Muscle of back (tissue), 13 donors: ENCODE measurements around the gene SKIDA1. TPM values are rescaled to one million over a fixed set of nuclear protein-coding genes. Genes with fewer than 3 reads are reported as not detected.
A peak's percentile ranks its signal among the peaks of the same experiment; 100 is the strongest.
"Not testable (repeated sequence)": the region's sequence is repeated elsewhere in the genome, so short reads cannot be mapped to it uniquely, and the experiment has no call there.

Source experiments
- DNase-seq, 3 donors: peaks; one replicate each; pipeline versions ENCODE4 v3.0.0 to v3.0.0-alpha.2; 2013
- long read RNA-seq, 9 donors: transcript quantifications; one replicate each; lab custom pipeline, GENCODE V29; 2026
- polyA plus RNA-seq, 10 donors: library from polyadenylated mRNA; unstranded; fragments of 120-200 nt; gene quantifications; one replicate each; pipeline ENCODE4 v1.2.1, GENCODE V29; 2013; ENCODE audit not compliant: insufficient read length in 10 of 10

The SKIDA1 gene
- 1 to 10 TPM; 1.3 to 3.6 (median 1.8) TPM for polyA plus RNA-seq
- long read RNA-seq, donor 1, result 0 reads
- long read RNA-seq, donor 2, result 0 reads
- long read RNA-seq, donor 3, result 0 reads
- long read RNA-seq, donor 4, full-length matches to known transcripts, result 1 of 1 reads
- long read RNA-seq, donor 4, partial matches to known transcripts, result 0 of 1 reads
- long read RNA-seq, donor 4, other reads (novel, unspliced or antisense), result 0 of 1 reads
- long read RNA-seq, donor 5, partial matches to known transcripts, result 0 of 1 reads
- long read RNA-seq, donor 5, other reads (novel, unspliced or antisense), result 0 of 1 reads
- long read RNA-seq, donor 6, full-length matches to known transcripts, result 1 of 1 reads
- long read RNA-seq, donor 6, partial matches to known transcripts, result 0 of 1 reads
- long read RNA-seq, donor 6, other reads (novel, unspliced or antisense), result 0 of 1 reads
- long read RNA-seq, donor 7, result 0 reads
- long read RNA-seq, donor 8, result 0 reads
- long read RNA-seq, donor 9, result 0 reads

DNA sequence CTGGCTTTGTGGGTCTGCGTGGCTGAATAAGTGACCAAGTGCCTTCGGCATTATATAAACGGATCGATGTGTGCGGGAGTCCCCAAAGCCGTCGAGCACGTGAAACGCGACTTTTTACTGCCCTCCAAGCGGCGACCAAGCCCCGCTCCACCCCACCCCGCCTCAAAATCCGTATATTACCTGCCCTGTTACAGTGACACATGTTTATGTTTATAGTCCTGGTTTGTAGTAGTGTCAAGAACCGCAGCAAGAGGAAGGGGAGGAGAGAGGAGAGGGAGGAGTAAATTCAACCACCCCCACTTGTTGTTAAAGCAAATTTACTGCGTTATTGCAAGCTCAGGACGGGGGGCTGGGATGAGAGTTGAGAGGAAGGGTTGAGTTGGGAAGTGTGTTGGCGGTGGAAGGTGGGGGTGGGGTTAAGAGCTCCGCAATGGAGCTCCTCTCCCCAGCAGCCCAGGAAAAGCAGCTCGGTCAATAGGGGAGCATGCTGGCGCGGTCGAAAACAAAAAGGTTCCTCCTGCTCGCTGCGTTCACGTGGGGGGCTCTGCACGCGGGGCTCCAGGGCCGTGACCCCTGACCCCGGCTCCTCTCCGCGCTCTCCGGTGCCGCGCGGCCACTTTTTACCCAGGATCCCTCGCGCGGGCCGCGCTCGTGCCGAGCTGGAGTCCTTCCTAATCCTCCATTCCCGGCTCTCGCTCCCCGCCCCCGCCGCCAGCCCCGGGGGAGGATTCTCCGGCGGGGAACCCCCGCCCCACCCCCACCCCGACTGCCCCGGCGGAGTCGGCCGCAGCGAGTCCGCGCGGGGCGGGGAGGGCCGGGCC, at the start of gene SKIDA1:
SKIDA1 (minus strand) TSS at position 316 of the 821 bp plus-strand sequence. CDS start 7,860 bp downstream, outside the sequence.
- DNase-seq, result peak; percentile 92 to 97 (median 95)

- not testable (repeated sequence) for DNase-seq
Observed at GRCh38 chr10:21574514-21574913, 49.0 kb upstream of the SKIDA1 start.

- no peak for DNase-seq
Observed at GRCh38 chr10:21572578-21572977, 47.1 kb upstream of the SKIDA1 start.

DNA sequence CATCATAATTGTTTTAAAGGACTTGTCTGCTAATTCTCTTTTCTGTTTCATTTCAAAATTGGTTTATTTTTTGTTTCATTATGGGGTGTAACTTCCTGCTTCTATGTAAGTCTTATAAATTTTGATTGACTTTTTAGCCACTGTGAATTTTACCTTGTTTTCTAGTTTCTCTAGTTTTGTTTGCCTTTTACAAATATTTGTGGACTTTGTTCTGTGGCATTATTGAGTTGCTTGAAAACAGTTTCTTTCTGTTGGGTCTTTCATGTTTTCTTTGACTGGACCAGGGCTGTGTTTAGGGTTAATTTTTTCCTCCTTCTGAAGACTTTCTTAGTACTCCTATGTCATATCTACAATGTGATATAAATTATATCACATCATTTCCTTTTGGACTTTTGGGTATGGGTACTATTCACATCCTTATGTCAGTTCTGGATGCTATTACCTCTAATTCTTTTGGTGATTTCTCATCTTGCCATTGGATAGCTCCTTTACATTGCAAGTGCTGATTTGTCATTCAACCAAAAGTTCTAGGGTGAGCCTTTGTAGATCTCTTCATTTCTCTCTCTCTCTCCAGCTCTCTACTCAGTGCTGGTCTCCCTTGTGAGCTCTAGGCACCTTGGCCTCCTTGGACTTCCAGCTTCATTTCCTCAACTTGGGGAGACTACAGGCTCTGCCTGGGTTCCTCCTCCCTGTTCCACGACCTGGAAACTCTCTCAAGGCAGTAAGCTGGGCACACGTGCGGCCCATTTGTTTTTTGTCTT, 45.5 kb upstream of the SKIDA1 start:
- DNase-seq, result no peak

DNA sequence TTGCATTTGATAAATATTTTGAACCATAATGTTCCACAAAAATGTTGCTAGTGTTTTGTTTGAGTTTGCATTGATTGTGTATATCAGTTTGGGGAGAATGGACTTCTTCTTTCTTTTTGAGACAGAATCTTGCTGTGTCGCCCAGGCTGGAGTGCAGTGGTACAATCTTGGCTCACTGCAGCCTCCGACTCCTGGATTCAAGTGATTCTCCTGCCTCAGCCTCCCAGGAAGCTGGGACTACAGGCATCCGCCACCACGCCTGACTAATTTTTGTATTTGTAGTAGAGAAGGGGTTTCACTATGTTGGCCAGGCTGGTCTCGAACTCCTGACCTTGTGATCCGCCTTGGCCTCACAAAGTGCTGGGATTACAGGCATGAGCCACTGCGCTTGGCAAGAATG, 33.5 kb upstream of the SKIDA1 start:
- DNase-seq, result not testable (repeated sequence)

DNA sequence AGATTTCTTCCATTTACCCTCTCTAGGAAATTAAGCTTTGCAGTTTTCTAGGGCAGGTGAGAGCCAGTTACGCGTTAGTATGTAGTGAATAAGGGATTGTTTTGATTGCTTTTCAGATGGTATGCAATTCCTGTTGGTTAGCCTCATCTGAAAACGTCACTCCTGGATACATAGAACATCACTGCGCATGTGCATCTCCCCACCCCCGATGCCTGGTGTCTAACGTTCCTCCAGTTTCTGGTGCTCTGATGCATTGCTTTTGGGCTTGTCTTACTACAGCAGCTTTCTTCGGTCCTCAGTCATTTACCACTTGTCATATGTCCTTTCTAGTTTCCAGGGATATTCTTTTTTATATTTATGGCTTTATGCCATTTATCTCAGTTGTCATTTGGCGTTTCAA, 31.0 kb upstream of the SKIDA1 start:
- DNase-seq, result no peak

GRCh38 chr10:21552638-21553037, 27.2 kb upstream of the SKIDA1 start:
- no peak for DNase-seq

- DNase-seq, result no peak
Observed at GRCh38 chr10:21547246-21547645, 21.8 kb upstream of the SKIDA1 start.

DNA sequence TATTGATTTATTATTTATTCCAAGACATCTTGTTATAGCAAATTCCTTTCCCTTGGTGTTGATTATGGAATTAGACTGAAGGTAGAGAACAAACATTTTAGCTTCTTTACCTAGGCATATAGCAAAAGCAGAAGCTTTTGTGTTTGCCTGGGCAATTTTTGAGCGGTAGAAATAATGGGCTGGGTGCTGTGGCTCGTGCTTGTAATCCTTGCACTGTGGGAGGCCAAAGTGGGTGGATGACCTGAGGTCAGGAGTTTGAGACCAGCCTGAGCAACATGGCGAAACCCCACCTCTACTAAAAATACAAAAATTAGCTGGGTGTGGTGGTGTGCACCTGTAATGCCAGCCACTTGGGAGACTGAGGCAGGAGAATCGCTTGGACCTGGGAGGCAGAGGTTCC, 15.2 kb upstream of the SKIDA1 start:
- not testable (repeated sequence) for DNase-seq

GRCh38 chr10:21536874-21537273, 11.4 kb upstream of the SKIDA1 start:
- no peak for DNase-seq

DNA sequence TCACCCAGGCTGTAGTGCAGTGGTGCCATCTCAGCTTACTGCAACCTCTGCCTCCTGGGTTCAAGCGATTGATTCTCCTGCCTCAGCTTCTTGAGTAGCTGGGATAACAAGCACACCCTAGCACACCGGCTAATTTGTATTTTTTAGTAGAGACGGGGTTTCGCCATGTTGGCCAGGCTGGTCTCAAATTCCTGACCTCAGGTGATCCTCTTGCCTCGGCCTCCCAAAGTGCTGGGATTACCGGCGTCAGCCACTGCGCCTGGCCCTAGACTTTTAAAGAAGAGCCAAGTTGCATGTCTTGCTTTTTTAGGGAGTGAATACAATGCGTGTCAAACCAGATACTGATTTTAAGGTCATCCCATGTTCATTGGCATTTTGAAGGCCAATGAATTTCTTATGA, 10.5 kb upstream of the SKIDA1 start:
- DNase-seq, result not testable (repeated sequence)

GRCh38 chr10:21535494-21535965, 10.0 kb upstream of the SKIDA1 start:
- peak in 1 of 3 donors; percentile 21 for DNase-seq

DNA sequence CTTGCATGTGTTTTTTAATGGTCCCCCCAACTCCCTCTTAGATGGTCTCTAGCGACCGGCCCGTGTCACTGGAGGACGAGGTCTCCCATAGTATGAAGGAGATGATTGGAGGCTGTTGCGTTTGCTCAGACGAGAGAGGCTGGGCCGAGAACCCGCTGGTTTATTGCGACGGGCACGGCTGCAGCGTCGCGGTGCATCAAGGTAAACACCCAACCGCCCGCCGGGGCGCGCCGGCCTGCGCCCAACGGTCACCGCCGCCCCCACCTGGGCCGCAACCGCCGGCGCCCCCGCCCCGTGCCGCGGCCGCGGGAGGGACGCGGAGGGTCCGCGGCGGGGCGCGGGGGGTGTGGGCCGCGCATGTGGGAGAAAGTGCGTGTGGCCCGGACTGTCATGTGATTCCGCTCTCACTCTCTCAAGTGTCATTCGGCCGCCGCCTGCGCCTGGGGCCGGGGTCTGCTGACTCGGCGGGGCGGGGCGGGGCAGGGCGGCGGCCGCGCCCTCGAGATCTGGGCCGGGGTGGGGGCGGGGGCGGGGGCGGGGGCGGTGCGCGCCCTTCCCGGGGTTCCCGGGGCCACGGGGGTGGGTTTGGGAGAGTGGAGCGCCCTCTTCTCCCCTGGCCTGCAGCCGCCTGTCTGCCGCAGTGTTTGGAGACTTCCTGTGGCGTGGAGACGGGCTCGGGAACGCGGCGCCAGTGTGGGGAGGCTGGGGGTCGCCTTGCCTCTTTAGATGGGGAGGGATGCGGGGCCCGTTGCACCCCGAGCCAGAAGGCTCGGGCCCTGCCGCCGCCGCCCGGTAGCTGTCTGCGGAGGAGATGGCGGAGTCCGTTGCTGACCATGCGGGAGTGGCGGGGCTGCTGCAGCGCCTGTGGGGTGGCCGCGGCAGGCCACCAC, 9.4 kb upstream of the SKIDA1 start:
- peak in 2 of 3 donors; percentile 46 to 77 for DNase-seq

DNA sequence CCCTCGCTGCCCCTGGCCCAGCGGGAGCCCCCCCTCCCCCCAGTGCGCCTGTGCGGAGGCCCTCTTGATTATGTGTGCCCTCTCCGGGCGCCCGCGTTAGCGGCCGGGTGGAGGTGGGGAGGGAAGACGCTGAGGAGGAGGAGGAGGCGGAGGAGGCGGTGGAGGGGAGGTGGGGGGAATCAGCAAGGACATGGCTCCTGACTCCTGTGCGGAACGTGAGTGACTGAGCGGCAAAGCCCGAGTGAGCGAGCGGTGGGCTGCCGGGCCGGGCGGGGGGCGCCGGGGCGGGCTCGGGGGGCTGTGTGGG, 8.8 kb upstream of the SKIDA1 start:
- DNase-seq, result no peak

DNA sequence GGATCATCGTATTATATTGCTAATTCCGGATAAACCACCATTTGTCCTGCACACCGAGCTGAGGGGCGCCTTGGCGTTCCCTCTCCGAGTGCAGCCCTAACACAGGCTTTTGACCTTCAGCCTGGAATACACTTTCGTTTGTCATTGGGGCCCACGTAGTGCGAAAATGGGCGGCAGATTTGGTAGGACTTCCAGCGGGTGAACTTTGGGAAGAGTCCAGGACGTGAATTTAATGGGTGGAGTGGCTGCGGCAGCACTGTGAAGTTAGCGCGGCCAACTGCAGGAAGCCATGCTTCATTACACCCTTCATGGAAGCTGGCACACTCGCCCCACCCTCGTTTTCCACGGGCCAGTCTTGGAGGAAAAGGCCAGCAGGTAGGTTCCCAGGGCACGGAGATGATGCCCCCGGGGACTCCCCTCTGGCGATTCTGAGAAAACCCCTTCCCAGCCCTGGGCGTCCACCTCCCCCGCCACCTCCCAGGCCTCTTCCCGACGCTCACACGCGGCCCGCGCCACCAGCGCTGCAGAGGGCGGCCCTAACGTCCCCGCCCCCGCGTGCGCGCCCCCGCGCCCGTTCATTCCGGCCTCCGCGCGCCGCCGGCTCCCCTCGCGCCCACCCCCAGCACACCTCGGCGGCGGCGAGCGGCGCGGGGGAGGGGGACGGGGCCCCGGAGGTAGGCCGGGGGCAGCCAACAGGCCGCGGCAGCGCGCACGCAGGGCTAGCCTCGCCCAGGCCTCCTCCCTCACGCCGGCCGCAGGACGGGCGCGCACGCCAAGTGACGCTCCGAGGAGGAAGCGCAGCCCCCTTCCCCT, 8.2 kb upstream of the SKIDA1 start, which contains the start of gene MLLT10:
MLLT10 (plus strand) TSS at position 766 of the 813 bp plus-strand sequence. CDS start 413 bp downstream, outside the sequence.
- peak; percentile 97 to 98 (median 98) for DNase-seq

DNA sequence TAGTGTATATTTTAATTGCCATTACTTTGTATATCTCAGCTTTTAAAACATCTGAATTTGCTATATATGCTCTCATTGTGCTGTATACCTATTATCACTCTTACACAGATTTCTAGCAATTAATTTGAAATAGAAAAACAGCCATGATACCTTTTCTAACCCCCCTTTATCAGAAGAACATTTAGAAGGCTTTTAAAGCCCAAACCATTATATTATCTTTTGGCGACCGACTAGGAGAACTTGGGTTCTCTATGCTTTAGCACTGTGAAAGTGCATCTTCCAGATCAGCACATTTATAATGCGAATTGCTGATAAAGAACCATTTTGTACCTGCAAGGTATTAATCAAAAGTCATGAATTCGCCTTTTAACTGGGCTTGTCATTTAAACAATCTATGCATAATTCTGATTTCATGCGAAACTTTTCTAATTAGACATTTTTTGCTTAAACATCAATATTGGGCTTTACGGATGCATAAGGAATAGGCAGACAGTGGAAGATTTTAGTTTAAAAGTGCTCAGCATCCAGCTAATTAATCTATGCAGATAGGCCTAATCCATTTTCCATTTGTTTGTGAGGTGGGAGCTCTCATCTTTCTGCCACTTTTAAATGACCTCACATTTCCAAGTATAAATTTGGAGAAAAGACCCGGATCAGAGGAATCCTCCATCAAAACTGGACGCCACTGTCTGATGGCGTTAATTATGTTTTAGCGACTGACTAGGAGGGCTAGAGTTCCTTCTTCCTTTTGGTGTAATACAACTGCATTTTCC, 7.4 kb upstream of the SKIDA1 start:
- peak in 2 of 3 donors; percentile 10 to 42 for DNase-seq

- DNase-seq, result peak in 1 of 3 donors; percentile 25
Observed at GRCh38 chr10:21531164-21531563, 5.7 kb upstream of the SKIDA1 start.

GRCh38 chr10:21530641-21531040, 5.2 kb upstream of the SKIDA1 start:
- DNase-seq, result peak in 1 of 3 donors; percentile 26

GRCh38 chr10:21530168-21530567, 4.7 kb upstream of the SKIDA1 start:
- DNase-seq, result no peak
